ENCODE results near the gene CCDC88B.

DNA sequence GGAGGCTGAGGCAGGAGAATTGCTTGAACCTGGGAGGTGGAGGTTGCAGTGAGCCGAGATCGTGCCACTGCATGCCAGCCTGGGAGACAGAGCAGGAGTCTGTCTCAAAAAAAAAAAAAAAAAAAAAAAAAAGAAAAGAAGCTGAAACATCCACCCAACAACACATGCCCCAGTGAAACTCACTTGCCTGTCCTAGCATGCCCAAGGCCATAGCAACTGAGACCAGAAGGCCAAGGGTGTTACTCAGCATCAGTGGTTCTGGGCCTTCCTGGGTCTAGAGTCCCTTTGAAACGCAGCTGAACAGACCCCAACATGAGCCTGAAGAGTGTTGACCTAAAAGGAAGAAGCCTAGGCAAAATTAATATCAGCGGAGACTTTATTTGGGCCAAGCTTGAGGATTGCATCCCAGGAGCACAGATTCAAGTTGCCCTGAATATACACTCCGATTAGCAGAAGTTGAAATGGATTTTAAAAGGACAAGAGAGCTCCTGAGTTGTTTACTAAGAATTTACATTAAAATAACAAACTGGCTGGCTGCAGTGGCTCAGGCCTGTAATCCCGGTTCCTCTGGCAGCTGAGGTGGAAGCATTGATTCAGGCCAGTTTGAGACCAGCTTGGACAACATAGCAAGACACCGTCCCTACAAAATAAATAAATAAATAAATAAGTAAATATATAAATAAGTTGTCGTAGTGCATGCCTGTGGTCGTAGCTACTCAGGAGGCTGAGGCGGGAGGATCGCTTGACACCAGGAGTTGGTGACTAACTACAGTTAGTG lies 15.1 kb upstream of the CCDC88B start:
- TF ChIP-seq, protein P1, sequence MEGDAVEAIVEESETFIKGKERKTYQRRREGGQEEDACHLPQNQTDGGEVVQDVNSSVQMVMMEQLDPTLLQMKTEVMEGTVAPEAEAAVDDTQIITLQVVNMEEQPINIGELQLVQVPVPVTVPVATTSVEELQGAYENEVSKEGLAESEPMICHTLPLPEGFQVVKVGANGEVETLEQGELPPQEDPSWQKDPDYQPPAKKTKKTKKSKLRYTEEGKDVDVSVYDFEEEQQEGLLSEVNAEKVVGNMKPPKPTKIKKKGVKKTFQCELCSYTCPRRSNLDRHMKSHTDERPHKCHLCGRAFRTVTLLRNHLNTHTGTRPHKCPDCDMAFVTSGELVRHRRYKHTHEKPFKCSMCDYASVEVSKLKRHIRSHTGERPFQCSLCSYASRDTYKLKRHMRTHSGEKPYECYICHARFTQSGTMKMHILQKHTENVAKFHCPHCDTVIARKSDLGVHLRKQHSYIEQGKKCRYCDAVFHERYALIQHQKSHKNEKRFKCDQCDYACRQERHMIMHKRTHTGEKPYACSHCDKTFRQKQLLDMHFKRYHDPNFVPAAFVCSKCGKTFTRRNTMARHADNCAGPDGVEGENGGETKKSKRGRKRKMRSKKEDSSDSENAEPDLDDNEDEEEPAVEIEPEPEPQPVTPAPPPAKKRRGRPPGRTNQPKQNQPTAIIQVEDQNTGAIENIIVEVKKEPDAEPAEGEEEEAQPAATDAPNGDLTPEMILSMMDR (IDR thresholded peaks at IDR 0.05) = no peak
- TF ChIP-seq POLR2A (IDR thresholded peaks at IDR 0.05) = no peak
